Prostate gland (tissue), 2 donors: ENCODE data around the gene DISP2.

Experiments used
- POLR2A ChIP-seq: fragments of 450-650 bp; IDR thresholded peaks from one replicate; pipeline ENCODE4 v1.6.1; 2016; ENCODE audit warnings: antibody characterized with exemption, mild to moderate bottlenecking
- POLR2AphosphoS5 ChIP-seq: sonication (generic); formaldehyde crosslinking; IDR thresholded peaks from one replicate; pipeline ENCODE4 v1.6.1; 2017; ENCODE audit warnings: antibody characterized with exemption
- TF ChIP-seq, protein P1 (sequence below), 4 experiments: fragments of 200-600 bp in 2 of 4; fragments of 450-650 bp in 2 of 4; sonication (generic) in 2 of 4; IDR thresholded peaks; 1 replicate in 3 of 4; 2 replicates in 1 of 4; pipeline ENCODE4 v1.5.1; 2016 to 2019; ENCODE audit warnings: antibody characterized with exemption in 4 of 4, mild to moderate bottlenecking in 2 of 4, moderate library complexity in 2 of 4

DNA sequence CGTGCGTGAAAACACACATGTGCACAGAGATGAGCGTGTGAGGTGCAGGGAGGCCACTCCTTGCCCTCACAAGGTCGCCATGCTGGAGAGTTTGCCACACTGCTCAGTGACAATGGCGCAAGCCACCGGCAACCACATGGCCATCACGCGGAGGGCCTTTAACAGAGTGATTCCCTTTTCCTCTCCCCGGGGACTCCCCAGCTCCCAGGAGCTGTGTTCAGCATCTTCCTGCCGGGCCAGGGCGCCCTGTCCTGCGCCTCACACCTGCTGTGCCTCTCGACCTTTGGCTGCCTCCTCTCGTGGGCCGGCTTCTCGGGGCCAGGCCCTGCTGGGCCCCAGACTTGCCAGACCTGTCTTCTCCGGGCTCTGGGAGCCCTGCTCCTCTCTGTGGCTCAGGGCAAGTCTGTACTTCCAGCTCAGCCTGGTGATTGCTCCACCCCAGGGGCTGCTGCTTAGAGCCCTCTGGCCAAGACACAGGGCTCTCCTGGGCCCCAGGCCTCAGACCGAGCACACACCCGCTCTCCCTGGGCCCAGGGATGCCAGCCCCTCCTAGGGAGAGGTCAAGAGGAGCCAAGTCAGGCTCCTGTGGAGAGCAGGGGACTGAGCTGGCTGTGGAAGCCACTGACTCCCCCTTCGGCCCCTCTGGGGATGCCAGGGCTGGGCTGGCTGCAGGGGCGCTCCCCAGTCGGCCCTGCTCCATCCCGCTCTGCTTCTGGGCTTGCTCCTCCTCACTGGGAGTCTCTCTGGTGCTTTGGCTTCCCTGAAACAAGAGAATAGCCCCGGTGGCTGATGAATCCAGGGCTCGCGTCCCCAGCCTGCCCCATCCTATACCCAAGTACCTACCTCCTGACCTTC is 22.9 kb upstream of the DISP2 start:
- TF ChIP-seq, protein P1, sequence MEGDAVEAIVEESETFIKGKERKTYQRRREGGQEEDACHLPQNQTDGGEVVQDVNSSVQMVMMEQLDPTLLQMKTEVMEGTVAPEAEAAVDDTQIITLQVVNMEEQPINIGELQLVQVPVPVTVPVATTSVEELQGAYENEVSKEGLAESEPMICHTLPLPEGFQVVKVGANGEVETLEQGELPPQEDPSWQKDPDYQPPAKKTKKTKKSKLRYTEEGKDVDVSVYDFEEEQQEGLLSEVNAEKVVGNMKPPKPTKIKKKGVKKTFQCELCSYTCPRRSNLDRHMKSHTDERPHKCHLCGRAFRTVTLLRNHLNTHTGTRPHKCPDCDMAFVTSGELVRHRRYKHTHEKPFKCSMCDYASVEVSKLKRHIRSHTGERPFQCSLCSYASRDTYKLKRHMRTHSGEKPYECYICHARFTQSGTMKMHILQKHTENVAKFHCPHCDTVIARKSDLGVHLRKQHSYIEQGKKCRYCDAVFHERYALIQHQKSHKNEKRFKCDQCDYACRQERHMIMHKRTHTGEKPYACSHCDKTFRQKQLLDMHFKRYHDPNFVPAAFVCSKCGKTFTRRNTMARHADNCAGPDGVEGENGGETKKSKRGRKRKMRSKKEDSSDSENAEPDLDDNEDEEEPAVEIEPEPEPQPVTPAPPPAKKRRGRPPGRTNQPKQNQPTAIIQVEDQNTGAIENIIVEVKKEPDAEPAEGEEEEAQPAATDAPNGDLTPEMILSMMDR (IDR thresholded peaks at IDR 0.05) = no peak
- TF ChIP-seq POLR2A = no peak
- TF ChIP-seq POLR2AphosphoS5 = no peak
